ENCODE data around the gene ACSL5. TPM values are rescaled to one million over a fixed set of nuclear protein-coding genes. Genes with fewer than 3 reads are reported as not detected.

The ACSL5 gene
- total and polyA plus RNA-seq, 2 donors (not counting 3 experiments of a cell fraction or from before 2014, with no cell fraction given), result 1.5 to 2.1 TPM

DNA sequence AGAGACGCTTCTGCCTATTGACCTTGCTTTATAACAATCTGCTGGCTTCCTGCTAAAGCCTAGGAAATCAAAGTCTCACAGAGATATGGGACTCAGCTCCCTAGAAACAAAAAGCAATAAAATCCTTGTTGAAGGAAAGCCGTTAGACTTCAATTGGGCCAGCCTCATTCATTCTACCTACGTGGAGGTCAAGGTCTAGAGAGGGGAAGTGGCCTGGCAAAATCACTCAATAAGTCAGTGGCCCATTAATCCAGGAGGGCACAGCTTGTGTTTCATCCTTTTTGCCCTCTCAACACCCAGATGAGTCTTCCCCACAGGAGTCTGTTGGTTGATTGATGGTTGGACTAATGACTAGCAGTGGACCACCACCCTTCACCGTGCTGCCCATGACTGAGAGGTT, 40.5 kb upstream of the ACSL5 start:
- BruUV-seq (replicated peaks), result no TSS peak
- Histone ChIP-seq H3K79me2 (ENCODE audit: control insufficient read depth, insufficient read depth, low read length) (no peaks in the 10 kb centered on the region), H3K4me1 (ENCODE audit: control insufficient read depth, extremely low read depth, insufficient read depth, low read length) (no peaks in the 10 kb centered on the region), H3K27me3 (ENCODE audit: control insufficient read depth in 2 of 2, insufficient read depth in 2 of 2, low read length in 2 of 2) (peaks cover 4 to 7% of the 10 kb centered on the region in 2 experiments), H3K4me3 (replicated peaks in 1 of 3; ENCODE audit: insufficient read depth in 1 of 3, low read depth in 1 of 3, low read length in 3 of 3) (no peak overlapping the region), H4K20me1 (replicated peaks; ENCODE audit: control insufficient read depth, extremely low read depth, insufficient read depth, low read length) (no peaks in the 10 kb centered on the region), H3K27ac (ENCODE audit: insufficient read depth, low read depth, low read length) (no peak overlapping the region), H2AFZ (ENCODE audit: low read depth, low read length) (no peak overlapping the region), H3K36me3 (ENCODE audit: control insufficient read depth in 2 of 2, extremely low read depth in 1 of 2, insufficient read depth in 2 of 2, low read length in 2 of 2) (no peaks in the 10 kb centered on the region), H3K9ac (replicated peaks; ENCODE audit: extremely low read depth, insufficient read depth, low read length) (no peak overlapping the region), H3K9me1 (replicated peaks; ENCODE audit: control insufficient read depth, extremely low read depth, insufficient read depth, low read length) (no peaks in the 10 kb centered on the region), H3K4me2 (ENCODE audit: insufficient read depth, low read length) (no peak overlapping the region), H3K9me3 (replicated peaks; ENCODE audit: control insufficient read depth, insufficient read depth, low read length) (no peaks in the 10 kb centered on the region)
- DNase-seq (ENCODE audit: low read depth, low spot score) (no peak), FAIRE-seq (no peak)
- CTCF ChIA-PET, result interaction anchor here (2.2 to 3.3 kb wide), 2 partner anchors 15 to 102 kb away, joined by 6 to 14 read pairs; no protein-coding TSS in a partner anchor
- TF ChIP-seq POLR2A (IDR thresholded peaks at IDR 0.05; ENCODE audit: low read depth, low read length) (no peak), MYC (IDR thresholded peaks at IDR 0.05; ENCODE audit: low read depth, low read length) (no peak), GATA2 (IDR thresholded peaks at IDR 0.05; ENCODE audit: insufficient read depth, insufficient read length, low read depth, low read length) (no peak), EZH2 (IDR thresholded peaks at IDR 0.05; ENCODE audit: borderline replicate concordance, low read depth, low read length, severe bottlenecking) (no peak), POLR2AphosphoS5 (IDR thresholded peaks at IDR 0.05; ENCODE audit: insufficient read depth, low read depth, low read length) (no peak), FOS (IDR thresholded peaks at IDR 0.05; ENCODE audit: borderline replicate concordance, insufficient read depth, low read length) (no peak), JUN (IDR thresholded peaks at IDR 0.05; ENCODE audit: borderline replicate concordance, insufficient read depth, insufficient read length, low read depth) (no peak)
- TF ChIP-seq, protein P1, sequence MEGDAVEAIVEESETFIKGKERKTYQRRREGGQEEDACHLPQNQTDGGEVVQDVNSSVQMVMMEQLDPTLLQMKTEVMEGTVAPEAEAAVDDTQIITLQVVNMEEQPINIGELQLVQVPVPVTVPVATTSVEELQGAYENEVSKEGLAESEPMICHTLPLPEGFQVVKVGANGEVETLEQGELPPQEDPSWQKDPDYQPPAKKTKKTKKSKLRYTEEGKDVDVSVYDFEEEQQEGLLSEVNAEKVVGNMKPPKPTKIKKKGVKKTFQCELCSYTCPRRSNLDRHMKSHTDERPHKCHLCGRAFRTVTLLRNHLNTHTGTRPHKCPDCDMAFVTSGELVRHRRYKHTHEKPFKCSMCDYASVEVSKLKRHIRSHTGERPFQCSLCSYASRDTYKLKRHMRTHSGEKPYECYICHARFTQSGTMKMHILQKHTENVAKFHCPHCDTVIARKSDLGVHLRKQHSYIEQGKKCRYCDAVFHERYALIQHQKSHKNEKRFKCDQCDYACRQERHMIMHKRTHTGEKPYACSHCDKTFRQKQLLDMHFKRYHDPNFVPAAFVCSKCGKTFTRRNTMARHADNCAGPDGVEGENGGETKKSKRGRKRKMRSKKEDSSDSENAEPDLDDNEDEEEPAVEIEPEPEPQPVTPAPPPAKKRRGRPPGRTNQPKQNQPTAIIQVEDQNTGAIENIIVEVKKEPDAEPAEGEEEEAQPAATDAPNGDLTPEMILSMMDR (IDR thresholded peaks at IDR 0.05; ENCODE audit: extremely low read depth in 1 of 2, insufficient read depth in 1 of 2, low read depth in 1 of 2, low read length in 2 of 2), result no peak
- TF ChIP-seq, protein P2, sequence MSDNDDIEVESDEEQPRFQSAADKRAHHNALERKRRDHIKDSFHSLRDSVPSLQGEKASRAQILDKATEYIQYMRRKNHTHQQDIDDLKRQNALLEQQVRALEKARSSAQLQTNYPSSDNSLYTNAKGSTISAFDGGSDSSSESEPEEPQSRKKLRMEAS (IDR thresholded peaks at IDR 0.05; ENCODE audit: insufficient read depth, insufficient read length), result no peak
- POLR2A ChIA-PET, result no interaction called here
- dilution Hi-C loops (cut with MboI; ENCODE audit: extremely low pct_ligation_motif_present, low sequenced_read_pairs) (no loop called here), intact Hi-C loops (cut with micrococcal nuclease) (no loop called here)

Measured in endothelial cell of umbilical vein (primary cell).